NOMO-1 treated with DMSO at 0.1 percent for 48 hours (cell line): ENCODE measurements around the gene SF1.
"Not testable (repeated sequence)": the region's sequence is repeated elsewhere in the genome, so short reads cannot be mapped to it uniquely, and the experiment has no call there.

ENCODE experiments used
- DNase-seq: peaks from one replicate; lab custom pipeline; 2025; ENCODE audit not compliant: unreplicated experiment; lab: John Stamatoyannopoulos, UW

SF1 gene, protein sequence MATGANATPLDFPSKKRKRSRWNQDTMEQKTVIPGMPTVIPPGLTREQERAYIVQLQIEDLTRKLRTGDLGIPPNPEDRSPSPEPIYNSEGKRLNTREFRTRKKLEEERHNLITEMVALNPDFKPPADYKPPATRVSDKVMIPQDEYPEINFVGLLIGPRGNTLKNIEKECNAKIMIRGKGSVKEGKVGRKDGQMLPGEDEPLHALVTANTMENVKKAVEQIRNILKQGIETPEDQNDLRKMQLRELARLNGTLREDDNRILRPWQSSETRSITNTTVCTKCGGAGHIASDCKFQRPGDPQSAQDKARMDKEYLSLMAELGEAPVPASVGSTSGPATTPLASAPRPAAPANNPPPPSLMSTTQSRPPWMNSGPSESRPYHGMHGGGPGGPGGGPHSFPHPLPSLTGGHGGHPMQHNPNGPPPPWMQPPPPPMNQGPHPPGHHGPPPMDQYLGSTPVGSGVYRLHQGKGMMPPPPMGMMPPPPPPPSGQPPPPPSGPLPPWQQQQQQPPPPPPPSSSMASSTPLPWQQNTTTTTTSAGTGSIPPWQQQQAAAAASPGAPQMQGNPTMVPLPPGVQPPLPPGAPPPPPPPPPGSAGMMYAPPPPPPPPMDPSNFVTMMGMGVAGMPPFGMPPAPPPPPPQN

DNA sequence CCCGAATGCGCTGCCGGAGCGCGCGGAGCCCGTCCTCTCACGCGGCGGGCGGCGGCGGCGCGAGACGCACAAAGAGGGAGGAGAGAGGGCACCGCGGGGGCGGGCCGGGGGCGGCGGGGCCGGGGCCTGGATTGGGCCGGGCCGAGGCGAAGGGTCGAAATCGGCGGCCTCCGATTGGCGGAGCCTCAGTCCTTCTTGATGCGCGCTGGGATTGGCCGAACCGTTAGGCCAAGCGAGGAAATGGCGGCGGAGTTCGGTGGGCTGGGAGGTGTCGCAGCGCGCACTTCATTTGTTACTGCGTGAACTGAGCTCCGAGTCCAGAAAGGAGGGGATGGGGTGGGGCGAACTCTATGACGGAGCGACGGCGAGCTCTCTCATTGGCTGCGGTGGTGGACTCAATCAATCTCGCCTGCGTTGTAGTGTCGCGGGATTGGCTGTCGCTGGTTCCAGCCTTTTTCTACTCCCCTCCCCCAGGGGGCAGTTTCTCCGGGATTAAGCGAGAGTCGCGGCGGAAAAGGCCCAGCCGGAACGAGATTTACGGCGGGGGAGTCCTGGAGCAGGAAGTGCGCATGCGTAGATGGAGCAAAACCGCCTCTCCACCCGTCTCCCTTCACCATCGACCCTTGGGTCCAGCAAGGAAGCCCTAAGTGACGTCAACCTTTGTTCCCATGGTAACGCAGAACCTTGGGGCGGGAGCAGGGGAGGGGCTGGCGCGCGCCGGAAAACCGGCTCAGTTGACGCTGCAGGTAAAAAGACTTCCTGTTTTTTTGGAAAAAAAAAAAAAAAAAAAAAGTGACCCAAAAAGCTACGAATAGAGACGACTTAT is at the start of gene SF1:
Gene SF1, minus strand, starts transcription at position 70 of the 826 bp plus-strand sequence. CDS start 150 bp downstream, outside the sequence.
- peak; percentile 100 for DNase-seq

DNA sequence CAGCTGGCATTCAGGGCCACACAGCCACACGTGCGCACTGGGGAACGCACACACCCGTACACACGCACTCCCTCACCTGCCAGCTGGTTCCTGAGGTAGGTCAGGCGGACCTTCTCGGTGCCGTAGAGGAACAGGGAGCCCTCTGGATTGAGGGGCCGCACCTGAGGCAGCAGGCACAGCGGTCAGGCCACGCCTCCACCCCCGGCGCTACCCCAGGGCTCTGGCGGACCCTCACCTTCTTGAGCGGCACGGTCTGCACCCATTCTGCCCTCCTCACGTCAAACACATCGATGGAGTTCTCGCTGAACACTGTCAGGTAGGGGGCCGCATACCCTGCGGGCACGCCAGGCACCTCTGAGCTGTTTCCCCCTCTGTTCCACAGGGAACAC is 49.1 kb upstream of the SF1 start:
- no peak for DNase-seq

DNA sequence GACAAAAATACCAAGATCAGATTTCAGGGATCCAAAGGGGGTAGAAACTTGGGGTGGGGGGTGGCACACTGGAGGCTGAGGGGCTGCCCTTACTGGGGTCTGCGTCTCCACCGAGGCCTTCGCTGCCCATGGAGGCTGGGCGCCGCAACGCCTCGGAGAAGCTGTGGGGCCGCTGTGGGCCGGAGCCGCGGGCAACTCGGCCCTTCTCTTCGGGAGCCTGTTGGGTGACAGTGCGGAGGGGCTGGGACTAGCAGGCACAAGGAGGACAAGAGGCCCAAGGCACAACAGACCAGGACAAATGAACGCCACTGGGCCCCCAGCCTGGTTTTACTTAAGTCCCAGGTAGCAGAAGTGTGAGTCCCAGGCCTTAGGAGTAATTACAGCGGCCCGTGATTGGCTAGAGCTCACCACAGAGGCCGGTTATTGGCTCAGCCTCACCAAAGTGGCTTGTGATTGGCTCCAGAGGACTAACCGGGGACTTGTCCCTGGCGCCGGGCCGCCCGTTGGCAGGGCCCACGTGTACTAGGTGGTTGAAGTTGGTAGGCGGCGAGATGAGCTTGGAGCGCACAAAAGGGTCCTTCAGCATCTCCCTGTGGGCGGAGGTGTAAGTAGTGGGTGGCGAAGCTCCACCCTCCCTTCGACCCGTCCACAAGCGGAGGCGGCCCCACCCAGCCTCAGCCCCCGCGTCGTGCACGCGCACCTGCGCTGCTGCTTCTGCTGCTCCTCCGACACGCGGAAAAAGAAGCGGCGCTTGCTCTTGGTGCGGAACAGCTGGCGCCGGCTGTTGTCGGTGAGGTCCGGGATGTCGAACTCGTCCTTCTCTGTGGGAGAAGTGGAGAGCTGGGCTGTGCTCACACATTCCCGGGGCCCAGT is 48.5 kb upstream of the SF1 start:
- DNase-seq, result no peak

DNA sequence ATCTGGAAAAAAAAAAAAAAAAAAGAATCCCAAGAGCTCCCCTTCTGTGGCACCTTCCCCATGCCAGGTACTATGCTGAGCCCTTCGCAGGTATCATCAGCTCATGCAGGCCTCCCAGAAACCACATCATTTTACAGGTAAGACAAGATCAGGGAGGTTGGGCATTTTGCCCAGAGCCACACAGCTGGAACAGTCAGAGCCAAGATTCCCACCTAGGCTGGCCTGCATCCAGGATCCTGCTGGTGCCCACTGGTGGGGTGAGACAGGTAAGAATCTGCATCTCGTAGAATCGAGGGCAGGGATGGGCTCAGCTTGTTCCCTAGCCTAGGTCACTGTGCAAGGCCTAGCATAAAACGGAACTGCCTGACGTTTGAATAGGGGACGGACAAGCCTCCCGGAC is 47.7 kb upstream of the SF1 start:
- DNase-seq, result no peak

DNA sequence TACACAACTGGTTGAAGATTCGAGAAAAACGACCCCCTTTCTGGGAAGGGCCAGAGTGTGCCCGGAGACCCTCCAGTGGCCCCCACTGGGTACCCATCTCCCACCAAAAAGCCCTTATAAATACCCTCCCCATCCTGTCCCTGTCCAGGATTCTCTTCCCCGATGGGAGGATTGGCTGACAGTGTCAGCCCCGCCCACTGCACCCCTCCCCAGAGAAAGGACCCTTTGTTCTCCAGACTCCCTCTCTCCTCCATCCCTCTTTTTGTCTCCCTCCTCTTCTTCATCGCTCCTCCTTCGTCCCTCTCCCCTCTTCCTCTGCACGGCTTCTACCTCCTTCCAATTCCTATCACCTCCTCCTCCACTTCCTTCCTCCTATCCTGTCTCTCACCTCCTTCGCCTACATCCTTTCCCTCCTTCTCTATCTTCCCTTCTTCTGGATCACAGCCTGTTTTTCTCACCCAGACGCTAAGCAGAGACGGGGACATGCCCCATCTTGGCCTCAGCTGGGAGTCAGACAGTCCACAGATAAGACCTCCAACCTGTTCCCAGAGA is 45.3 kb upstream of the SF1 start:
- DNase-seq, result no peak

DNA sequence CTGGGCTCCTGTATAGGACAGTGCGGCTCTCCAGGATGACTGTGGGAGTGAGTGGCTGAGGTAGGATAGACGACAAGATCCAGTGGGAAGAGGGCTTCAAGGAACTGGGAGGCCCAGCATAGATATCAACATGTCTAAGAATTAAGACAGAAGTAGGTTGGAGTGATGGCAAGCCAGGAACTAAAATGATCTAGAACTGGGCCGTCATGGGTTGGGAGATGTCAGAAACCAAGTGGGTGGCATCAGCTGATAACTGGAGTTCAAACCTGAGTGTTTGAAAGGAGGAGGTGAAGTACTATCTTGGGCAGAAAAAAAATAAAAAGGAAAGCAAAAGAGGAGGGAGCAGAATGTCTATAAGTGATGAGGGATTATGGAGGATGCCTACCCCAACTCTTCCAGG is 39.1 kb upstream of the SF1 start:
- no peak for DNase-seq

DNA sequence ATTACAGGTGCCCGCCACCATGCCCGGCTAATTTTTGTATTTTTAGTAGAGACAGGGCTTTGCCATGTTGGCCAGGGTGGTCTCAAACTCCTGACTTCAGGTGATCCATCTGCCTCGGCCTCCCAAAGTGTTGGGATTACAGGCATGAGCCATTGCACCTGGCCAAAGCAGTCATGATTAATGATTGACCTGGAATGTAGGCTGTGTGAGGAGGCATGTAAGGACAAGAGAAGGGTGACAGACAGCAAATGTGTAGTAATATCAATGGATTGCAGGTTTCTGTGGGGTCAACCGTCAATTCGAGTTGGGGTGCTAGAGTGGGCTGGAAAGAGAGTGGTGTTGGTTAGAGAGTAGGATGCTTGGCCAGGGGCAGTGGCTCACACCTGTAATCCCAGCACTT is 37.1 kb upstream of the SF1 start:
- not testable (repeated sequence) for DNase-seq

DNA sequence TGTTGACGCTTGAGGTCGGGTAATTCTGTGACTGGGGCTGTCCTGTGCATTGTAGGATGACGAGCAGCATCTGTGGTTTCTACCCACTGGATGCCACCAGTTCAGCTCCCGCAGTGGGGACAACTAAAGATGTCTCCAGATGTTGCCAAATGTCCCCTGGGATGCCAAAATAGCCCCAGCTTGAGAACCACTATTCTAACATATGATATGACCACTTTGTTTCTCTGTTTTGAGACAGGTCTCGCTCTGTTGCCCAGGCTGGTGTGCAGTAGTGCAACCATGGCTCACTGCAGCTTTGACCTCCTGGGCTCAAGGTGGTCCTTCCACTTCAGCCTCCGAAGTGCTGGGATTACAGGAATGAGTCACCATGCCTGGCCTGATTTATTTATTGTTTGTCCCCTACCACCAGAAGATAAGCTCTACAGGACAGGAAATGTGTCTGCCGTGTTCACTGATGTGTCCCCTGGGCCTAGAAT is 36.4 kb upstream of the SF1 start:
- DNase-seq, result no peak

DNA sequence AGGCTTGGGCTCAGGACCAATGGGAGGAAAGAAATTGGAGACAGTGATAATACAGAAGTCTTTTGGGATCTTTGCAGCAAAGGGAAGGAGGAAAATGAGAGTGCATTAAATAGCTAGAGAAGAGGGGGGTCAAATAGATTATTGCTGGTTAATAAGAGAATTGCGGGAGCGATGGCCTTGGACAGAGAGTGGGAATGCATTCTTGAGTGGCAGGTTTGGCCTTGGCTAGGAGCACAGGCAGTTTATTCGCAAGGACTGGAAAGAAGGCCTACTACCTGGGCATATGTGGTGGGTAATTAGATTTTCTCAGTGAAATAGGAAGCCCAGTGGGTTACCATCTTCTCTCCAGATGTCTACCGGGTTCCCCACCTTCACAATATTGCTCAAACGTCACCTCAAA is 35.5 kb upstream of the SF1 start:
- no peak for DNase-seq

DNA sequence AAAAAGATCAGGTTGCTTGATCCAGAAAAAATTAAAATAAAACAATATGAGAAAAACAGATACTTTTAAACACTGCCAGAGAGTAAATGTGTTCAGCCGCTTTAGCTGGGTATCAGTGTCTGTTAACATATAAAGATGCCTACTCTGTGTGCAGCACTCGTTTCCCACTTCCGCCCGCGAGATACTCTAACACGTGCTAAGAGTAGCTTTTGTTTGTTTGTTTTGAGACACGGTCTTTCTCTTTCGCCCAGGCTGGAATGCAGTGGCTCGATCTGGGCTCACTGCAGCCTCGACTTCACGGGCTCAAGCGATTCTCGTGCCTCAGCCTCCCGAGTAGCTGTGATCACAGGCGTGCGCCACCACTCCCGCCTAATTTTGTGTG is 32.5 kb upstream of the SF1 start:
- DNase-seq, result peak; percentile 67

DNA sequence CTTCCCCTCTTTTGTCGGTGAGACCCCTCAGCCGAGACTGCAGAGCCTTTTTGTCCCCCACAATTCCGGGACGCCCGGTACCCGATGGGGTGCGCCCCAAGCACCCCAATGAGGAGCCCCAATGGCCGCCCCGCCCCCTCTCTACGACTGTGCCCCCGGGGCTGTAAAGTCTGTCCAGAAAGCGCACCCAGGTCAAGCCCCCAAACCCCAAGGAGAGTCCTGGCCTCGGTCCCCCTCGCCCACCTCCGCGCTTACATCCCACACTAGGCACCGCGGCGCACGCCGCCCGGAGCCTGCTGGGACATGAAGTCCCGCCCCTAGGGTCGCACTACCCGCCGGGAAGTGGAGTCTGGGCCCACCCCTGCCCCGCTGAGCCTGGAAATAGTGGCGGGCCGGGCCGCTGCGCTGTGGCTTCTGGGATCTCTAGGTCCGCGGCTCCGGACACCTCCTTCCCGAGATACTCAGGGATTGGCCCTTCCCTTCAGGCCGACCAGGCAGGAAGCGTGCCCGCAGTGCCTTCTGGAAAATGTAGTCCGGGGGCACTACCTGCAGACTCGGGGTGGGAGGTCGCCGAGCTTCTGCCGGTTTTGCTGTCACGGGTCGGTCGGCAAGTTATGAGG is 32.0 kb upstream of the SF1 start, which contains the start of gene MEN1:
Gene MEN1, minus strand, starts transcription at position 281 of the 620 bp plus-strand sequence. CDS start 442 bp downstream, outside the sequence.
- DNase-seq, result peak; percentile 97

DNA sequence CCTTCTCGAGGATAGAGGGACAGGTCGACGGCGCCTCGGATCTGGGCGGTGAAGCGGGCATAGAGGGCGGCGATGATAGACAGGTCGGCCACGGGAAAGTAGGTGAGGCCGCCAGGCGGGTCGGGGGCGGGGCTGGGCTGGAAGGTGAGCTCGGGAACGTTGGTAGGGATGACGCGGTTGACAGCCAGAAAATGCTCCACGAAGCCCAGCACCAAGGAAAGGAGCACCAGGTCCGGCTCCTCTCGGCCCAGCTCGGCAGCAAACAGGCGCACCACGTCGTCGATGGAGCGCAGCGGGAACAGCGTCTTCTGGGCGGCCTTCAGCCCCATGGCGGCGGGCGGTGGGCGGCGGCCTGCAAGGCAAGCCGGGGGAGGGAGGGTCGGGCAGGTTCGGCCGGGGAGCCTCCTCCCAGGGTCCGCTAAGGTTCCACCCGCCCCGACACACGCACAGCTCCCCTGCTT is 31.5 kb upstream of the SF1 start:
- DNase-seq, result no peak

DNA sequence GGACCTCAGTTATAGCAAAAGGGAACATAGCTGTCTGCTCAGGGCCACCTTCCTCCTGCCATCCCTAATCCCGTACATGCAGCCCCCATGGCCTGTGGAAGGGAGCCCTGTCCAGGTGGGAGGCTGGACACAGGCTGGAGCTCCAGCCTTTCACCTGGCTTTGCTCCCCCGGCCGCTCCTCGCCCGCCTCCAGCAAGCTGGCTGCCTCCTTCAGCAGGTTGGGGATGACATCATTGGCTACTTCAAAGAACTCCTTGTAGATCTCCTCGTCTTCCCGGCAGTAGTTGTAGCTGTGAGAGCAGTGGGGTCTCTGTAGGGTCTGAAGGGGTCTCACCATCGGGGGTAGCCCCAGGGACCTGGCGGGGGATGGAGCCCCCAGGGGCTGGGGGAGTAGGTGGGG is 27.1 kb upstream of the SF1 start:
- no peak for DNase-seq

DNA sequence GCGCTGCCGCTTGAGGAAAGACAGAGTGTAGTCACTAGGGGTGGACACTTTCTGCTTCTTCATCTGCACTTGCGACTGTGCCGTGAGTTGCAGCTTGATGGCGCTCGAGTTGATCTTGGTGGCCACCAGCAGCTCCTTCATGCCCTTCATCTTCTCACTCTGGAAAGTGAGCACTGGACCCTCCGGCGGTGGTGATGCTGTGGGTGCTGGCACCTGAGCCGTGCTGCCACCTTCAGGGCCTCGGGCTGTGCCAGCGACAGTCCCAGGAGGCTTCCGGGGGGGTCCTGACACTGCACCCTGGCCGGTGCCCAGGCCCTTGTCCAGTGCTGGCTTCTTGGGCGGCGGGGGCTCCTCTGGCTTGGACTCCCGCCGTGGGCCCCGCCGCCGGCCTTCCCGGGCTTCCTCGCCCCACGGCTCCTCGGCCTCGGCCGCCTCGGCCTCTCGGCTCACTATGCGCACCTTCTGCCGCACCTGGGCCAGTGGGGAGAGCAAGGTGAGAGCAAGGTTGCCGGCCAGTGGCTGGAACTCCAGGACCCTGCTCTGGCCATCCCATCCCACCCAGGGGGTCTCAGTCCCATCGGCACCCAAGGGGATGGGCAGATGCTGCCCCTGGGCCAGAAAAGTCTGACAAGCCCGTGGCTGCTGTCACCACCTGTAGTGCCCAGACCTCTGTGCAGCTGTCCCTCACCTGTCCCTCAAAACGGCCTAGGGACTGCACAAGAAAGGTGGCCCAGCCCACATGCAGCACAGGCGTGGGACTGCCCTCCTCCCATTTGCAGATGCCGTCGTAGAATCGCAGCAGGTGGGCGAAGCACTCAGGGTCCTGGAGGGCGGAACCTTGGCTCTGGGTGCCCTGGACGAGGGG is 26.2 kb upstream of the SF1 start:
- no peak for DNase-seq

DNA sequence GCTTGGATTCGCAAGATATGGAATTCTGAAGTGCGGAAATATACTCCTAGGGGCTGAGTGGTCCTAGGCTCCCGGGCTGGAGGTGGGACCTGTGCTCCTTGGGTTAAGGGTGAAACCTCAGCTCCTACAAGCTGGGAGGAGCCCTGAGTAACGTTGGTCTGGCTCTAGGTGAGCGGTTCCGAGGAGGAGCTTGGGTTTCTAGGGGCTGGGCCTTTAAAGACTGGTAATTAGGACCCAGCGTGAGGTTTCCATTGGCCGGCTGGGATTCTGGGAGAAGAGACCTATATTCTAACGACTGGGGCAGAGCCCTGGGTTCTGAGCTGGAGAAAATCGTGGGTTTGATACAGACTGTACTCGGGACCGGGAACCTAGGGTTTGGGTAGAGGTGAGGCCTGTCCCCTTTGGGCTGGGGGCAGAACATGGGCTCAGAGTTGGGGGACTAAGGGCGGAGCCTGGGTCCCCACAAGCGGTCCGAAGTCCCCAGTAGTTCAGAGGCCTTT is 25.6 kb upstream of the SF1 start:
- DNase-seq, result no peak

DNA sequence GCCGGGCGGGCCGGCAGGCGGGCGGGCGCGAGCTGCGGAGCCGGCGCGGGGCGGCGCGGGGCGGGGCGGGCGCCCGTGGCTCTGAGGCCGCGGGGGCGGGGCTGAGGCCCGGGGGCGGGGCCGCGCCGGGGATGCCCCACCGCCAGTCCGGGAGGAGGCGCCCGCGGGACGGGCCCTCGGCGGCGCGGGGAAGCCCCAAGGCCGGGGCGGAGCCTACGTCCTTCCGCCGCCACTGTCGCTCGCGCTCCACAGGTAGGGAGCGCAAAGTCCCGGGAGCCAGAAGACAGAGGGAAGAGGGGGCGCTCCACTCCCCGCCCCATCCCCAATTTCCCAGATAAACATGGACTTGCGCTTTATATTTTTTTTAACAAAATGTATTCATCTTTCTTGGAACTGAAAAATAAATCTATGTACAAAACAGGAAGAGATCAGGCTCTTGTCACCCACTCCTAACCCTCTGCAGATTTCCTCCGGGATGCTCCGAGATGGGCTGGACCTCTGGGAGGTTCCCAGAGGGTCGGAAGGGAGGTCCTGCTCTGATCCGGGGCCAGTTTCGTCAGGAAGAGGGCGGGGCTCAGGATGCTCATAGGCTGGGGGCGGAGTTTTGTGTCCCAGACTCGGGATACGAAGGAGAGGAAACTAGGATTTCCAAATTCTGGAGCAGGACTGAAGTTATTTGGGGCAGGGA is 25.0 kb upstream of the SF1 start, which contains the start of gene MAP4K2:
Gene MAP4K2, minus strand, starts transcription at position 57 of the 688 bp plus-strand sequence. CDS start 65 bp downstream, outside the sequence.
- DNase-seq, result peak; percentile 70

DNA sequence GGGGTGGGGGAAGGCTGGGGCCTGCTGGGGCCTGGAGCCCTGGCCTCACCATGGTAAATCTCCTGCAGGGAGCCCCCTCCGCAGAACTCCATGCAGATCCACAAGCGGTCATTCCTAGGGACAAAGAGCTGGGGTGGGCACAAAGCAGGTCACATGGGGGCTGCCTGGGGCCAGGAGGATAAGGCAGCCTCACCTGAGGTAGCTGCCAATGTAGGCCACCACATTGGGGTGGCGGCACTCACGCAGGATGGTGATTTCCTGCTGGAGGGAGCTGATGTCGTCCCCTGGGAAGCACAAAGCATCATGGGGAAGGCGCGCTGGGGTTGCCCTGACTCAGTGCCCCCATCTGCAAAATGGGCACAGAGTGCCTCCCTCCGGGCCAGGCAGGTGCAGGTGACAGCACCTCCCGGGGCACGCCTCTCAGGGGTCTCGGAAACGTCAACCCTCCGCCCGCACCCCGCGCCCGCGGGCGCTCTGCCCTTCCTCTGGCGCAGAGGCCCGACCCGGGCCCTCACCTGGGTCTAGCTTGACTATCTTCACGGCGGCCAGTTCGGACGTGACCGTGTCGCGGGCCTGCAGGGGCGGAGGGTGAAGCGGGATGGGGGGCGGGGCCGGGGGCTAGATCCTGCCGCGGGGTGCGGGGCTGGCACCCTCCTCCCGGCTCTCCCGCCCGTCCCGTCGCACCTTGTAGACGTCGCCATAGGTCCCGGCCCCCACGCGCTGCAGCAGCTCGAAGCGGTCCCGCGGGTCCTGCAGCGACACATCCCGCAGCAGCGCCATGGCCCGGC is 24.2 kb upstream of the SF1 start:
- no peak for DNase-seq
